Subcutaneous abdominal adipose tissue (tissue), 5 donors: ENCODE results near the gene HEATR9.

Source experiments
- H3K27ac ChIP-seq: one replicate; pipeline ENCODE4 v1.7.0; 2013; ENCODE audit warnings: low read depth, mild to moderate bottlenecking, inconsistent platforms, low read length, moderate library complexity
- H3K27me3 ChIP-seq, 5 donors: one replicate each; pipeline ENCODE4 v1.7.0; 2013; ENCODE audit warnings: low read length in 5 of 5, inconsistent platforms in 1 of 5; ENCODE audit not compliant: control insufficient read depth in 5 of 5, insufficient read depth in 4 of 5
- H3K36me3 ChIP-seq, 5 donors: one replicate each; pipeline ENCODE4 v1.7.0; 2013; ENCODE audit warnings: low read length in 5 of 5; ENCODE audit not compliant: control insufficient read depth in 5 of 5, insufficient read depth in 5 of 5
- H3K4me1 ChIP-seq, 5 donors: one replicate each; pipeline ENCODE4 v1.7.0; 2013; ENCODE audit warnings: low read length in 5 of 5, mild to moderate bottlenecking in 3 of 5, moderate library complexity in 1 of 5; ENCODE audit not compliant: control insufficient read depth in 5 of 5, insufficient read depth in 5 of 5
- H3K4me3 ChIP-seq, 5 donors: one replicate each; pipeline ENCODE4 v1.7.0; 2013; ENCODE audit warnings: low read length in 5 of 5, low read depth in 1 of 5
- H3K9ac ChIP-seq, 5 donors: one replicate each; pipeline ENCODE4 v1.7.0; 2013; ENCODE audit warnings: low read length in 5 of 5, mild to moderate bottlenecking in 4 of 5, moderate library complexity in 3 of 5
- H3K9me3 ChIP-seq, 5 donors: one replicate each; pipeline ENCODE4 v1.7.0; 2013; ENCODE audit warnings: low read length in 5 of 5; ENCODE audit not compliant: control insufficient read depth in 5 of 5
- donor health status: healthy.
- donor health status: healthy.
- donor health status: healthy.
- donor health status: healthy.
- donor health status: healthy.

The HEATR9 gene

DNA sequence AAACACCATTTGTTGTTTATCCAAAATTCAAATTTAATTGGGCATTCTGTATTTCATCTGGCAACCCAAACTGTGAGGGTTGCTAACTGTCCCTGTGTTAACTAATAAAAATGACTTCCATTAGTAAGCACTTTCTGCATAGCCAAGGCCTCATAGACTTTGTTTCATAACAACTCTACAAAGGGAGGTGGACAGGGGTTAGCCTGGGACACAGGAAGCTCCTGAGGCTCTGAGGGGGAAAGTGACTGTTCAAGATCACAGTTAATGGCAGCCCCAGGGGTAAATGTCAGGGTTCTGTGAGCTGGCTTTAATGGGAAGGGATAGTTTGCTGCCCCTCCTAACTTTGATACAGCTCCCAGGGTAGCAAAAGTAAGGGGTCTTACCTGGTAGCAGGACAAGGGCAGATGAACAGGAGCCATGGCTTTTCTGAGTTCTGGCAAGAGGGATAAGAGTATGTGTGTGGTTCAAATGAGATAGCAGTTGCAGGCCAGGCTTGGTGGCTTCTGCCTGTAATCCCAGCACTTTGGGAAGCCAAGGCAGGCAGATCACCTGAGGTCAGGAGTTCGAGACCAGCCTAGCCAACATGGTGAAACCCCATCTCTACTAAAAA, 2.2 kb downstream of the HEATR9 start:
- no peak overlapping the region for H3K4me3 ChIP-seq
- no peaks in the 10 kb centered on the region for H3K9me3 ChIP-seq
- H3K36me3 ChIP-seq, result no peaks in the 10 kb centered on the region
- peaks cover 0 to 12% (median 3%) of the 10 kb centered on the region in 5 donors for H3K4me1 ChIP-seq
- H3K27ac ChIP-seq, result no peak overlapping the region
- no peak overlapping the region for H3K9ac ChIP-seq
- H3K27me3 ChIP-seq, result no peaks in the 10 kb centered on the region

GRCh38 chr17:35865412-35866340, 3.0 kb downstream of the HEATR9 start:
- no peaks in the 10 kb centered on the region for H3K36me3 ChIP-seq
- no peak overlapping the region for H3K9ac ChIP-seq
- no peak overlapping the region for H3K27ac ChIP-seq
- H3K4me3 ChIP-seq, result no peak overlapping the region
- H3K9me3 ChIP-seq, result no peaks in the 10 kb centered on the region
- no peaks in the 10 kb centered on the region for H3K27me3 ChIP-seq
- peaks cover 0 to 6% (median 0%) of the 10 kb centered on the region in 5 donors for H3K4me1 ChIP-seq

GRCh38 chr17:35864853-35865252, 3.8 kb downstream of the HEATR9 start:
- peaks cover 0 to 6% (median under 1%) of the 10 kb centered on the region in 5 donors for H3K4me1 ChIP-seq
- H3K9ac ChIP-seq, result no peak overlapping the region
- no peaks in the 10 kb centered on the region for H3K27me3 ChIP-seq
- H3K9me3 ChIP-seq, result no peaks in the 10 kb centered on the region
- no peak overlapping the region for H3K27ac ChIP-seq
- no peaks in the 10 kb centered on the region for H3K36me3 ChIP-seq
- H3K4me3 ChIP-seq, result no peak overlapping the region

DNA sequence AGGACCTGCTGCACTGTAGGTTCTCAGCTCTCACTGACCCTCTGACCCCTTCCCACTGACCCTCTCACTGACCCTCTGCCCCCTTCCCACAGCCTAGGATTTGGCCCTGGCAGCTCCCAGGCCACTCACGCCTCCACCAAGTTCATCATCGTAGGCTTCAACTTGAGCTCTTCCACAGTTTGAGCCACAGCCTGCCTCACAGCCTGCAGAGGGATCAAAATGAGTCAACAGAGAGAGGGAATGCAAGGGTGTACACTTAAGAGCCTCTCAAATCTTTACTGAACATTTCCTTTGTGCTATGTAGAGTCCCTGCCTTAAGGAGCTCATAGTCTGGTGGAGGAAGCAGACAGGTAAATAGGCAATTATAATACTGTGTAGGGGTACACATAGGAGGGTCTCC, 12.1 kb downstream of the HEATR9 start:
- Histone ChIP-seq H3K4me1 (peaks cover 0 to 13% (median 7%) of the 10 kb centered on the region in 5 donors), H3K9ac (no peak overlapping the region), H3K36me3 (peaks cover 0 to 10% (median 2%) of the 10 kb centered on the region in 5 donors), H3K27ac (no peak overlapping the region), H3K27me3 (no peaks in the 10 kb centered on the region), H3K9me3 (no peaks in the 10 kb centered on the region), H3K4me3 (no peak overlapping the region)

DNA sequence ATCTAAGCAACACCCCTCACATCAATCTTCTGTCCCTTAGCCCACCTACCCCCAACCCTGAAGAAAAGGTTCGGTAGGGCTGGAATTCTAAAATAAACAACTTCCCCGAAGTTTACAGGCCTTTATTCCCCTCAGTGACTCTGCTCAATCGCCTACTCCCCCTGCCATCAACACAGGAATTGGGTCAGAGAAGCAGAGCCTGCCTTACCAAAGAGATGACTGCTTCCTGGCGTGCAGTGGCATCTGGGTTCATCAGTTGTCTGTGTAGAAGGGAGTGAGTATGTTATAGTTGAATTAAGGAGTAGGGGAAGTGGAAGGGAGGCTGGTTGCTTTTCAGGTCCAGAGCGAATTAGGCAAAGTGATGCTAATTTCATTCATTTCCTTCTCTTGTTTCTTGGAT, 12.7 kb downstream of the HEATR9 start:
- H3K9ac ChIP-seq, result no peak overlapping the region
- H3K4me1 ChIP-seq, result peaks cover 0 to 13% (median 7%) of the 10 kb centered on the region in 5 donors
- peaks cover 0 to 10% (median 2%) of the 10 kb centered on the region in 5 donors for H3K36me3 ChIP-seq
- H3K4me3 ChIP-seq, result no peak overlapping the region
- H3K27me3 ChIP-seq, result no peaks in the 10 kb centered on the region
- H3K9me3 ChIP-seq, result no peaks in the 10 kb centered on the region
- H3K27ac ChIP-seq, result no peak overlapping the region

DNA sequence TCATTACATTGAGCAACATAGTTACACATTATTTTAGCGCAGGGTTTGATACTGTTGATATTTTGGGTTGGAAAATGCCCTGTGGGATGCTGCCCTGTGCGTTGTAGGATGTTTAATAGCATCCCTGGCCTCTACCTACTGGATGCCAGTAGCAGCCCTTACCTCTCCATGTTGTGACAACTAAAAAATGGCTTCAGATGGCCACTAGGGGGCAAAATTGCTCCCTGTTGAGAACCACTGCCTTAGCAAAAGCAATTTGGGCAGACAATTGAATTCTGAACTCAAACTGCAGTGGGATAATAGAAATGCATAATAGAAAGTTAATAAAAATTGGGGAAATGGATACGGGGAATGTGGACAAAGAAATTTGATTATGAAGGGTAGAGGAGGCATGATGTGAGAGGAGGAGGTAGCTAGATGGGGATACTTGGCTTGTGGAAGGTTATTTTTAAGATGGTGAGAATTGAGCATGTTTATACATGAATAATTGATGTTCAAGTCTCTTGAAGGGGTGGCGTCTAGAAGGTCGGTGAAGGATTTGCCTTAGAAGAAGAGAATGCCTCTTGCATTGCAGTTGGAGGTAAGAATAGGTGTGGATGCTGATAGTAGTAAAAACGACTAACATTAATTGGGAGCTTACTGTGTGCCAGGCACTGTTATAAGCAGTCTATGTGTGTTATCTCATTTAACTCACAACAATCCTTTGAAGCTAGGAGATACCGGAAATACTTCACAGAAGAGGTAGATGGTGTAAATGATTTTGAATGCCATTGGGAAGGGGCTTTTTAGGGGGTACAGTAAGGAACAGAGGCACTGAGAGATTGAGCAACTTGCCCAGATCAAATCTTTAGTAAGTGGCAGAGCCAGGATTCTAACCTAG, 19.0 kb downstream of the HEATR9 start:
- Histone ChIP-seq H3K27ac (no peak overlapping the region), H3K4me3 (no peak overlapping the region), H3K4me1 (peaks cover 0 to 4% (median 0%) of the 10 kb centered on the region in 5 donors), H3K9me3 (no peaks in the 10 kb centered on the region), H3K27me3 (no peaks in the 10 kb centered on the region), H3K9ac (no peak overlapping the region), H3K36me3 (peaks cover 33 to 42% (median 37%) of the 10 kb centered on the region in 5 donors)

- no peaks in the 10 kb centered on the region for H3K9me3 ChIP-seq
- no peak overlapping the region for H3K4me3 ChIP-seq
- H3K27ac ChIP-seq, result no peak overlapping the region
- H3K27me3 ChIP-seq, result no peaks in the 10 kb centered on the region
- peaks cover 0 to 4% (median 0%) of the 10 kb centered on the region in 5 donors for H3K4me1 ChIP-seq
- H3K9ac ChIP-seq, result no peak overlapping the region
- H3K36me3 ChIP-seq, result peaks cover 42 to 60% (median 54%) of the 10 kb centered on the region in 5 donors
Measured at GRCh38 chr17:35847633-35848373, 20.9 kb downstream of the HEATR9 start.

GRCh38 chr17:35847006-35847405, 21.7 kb downstream of the HEATR9 start:
- Histone ChIP-seq H3K4me3 (no peak overlapping the region), H3K36me3 (peaks cover 44 to 68% (median 62%) of the 10 kb centered on the region in 5 donors), H3K4me1 (peaks cover 0 to 4% (median 0%) of the 10 kb centered on the region in 5 donors), H3K9me3 (no peaks in the 10 kb centered on the region), H3K27ac (no peak overlapping the region), H3K27me3 (no peaks in the 10 kb centered on the region), H3K9ac (no peak overlapping the region)

DNA sequence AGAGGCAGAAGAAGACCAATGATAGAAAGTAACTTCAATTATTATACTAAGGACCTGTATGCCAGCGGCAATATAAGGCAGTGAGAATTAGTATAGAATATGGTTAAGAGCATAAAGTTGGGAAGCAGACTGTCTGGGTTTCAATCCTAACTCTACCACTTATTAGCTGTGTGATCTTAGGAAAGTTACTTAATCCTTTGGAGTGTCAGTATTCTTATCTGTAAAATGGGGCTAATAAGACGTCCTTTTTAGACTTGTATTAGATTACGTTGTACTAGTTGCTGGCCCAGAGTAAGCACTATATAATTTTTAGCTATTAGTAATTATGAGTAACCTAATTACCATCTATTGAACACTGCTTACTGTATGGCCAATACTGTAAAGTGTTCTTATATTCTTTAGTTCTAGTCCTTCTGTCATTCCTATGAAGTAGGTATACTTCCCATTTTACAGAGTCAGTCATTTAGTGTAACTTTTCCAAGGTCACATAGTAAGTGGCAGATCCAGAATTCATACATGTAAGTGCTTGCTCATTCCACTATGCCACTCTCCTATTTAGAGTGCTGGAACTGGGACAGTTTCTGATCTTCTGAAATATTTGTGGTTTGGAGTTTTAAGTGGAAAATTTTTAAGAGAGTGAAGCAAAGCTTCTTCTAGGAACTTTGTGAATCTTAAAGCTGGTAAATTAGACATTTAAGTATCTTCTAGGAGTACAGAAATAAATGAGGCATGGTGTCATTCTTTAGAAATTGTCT, 22.5 kb downstream of the HEATR9 start:
- Histone ChIP-seq H3K4me1 (peaks cover 0 to 4% (median 0%) of the 10 kb centered on the region in 5 donors), H3K4me3 (no peak overlapping the region), H3K27me3 (no peaks in the 10 kb centered on the region), H3K9me3 (no peaks in the 10 kb centered on the region), H3K9ac (no peak overlapping the region), H3K27ac (no peak overlapping the region), H3K36me3 (peaks cover 45 to 76% (median 70%) of the 10 kb centered on the region in 5 donors)
